ENCODE results near the gene USE1.
"Not testable (repeated sequence)": the region's sequence is repeated elsewhere in the genome, so short reads cannot be mapped to it uniquely, and the experiment has no call there.

USE1 gene, protein sequence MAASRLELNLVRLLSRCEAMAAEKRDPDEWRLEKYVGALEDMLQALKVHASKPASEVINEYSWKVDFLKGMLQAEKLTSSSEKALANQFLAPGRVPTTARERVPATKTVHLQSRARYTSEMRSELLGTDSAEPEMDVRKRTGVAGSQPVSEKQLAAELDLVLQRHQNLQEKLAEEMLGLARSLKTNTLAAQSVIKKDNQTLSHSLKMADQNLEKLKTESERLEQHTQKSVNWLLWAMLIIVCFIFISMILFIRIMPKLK

DNA sequence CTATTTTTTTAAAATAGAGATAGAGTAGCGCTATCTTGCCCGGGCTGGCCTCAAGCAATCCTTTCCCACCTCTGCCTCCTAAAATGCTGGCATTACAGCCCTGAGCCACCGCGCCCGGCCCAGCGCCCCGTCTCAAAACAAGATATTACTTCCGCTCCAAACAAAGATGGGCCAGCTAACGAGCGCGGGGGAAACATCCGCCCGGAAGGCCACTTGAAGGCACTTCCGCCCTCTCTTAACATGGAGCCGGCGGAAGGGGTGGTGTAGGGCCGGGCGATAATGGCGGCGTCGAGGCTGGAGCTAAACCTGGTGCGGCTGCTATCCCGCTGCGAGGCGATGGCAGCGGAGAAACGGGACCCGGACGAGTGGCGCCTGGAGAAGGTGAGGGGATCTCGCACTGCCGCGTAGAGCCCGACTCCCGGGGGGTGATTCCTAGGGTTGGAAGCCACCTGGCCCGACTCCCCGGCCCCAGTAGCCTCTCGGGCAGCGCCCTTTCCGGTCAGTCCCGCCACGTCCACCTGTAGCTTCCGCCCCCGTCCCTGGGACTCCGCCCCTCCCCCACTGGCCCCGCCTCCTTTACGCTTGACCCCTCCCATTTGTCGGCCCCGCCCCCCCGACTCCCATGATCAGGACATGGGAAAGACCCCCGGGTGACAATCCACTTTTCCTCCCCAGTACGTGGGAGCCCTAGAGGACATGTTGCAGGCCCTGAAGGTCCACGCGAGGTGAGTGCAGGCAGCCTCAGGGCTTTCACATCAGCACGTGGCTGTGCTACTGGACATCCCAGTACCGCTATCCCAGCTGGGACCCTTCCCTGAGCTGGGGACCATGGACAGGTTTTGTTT lies at the start of gene USE1:
TSS of gene USE1 (plus strand) at position 231 of the 845 bp plus-strand sequence. CDS start at position 280, 49 bp downstream.
- DNase-seq = peak; percentile 76

DNA sequence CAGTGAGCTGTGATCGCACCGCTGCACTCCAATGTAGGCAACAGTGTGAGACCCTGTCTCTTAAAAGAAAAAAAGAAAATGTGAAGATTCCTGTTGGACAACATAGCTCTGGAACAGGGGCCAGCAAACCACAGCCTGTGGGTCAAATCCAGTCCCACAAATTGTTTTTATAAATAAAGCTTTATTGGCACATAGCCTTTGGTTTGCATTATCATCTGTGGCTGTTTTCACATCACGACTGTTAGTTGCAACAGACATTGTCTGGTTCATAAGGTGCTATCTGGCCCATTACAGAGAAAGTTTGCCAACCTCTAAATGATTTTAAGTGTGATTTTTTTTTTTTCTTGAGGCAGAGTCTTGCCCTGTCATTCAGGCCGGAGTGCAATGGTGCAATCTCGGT lies 49.4 kb upstream of the USE1 start:
- DNase-seq = no peak

DNA sequence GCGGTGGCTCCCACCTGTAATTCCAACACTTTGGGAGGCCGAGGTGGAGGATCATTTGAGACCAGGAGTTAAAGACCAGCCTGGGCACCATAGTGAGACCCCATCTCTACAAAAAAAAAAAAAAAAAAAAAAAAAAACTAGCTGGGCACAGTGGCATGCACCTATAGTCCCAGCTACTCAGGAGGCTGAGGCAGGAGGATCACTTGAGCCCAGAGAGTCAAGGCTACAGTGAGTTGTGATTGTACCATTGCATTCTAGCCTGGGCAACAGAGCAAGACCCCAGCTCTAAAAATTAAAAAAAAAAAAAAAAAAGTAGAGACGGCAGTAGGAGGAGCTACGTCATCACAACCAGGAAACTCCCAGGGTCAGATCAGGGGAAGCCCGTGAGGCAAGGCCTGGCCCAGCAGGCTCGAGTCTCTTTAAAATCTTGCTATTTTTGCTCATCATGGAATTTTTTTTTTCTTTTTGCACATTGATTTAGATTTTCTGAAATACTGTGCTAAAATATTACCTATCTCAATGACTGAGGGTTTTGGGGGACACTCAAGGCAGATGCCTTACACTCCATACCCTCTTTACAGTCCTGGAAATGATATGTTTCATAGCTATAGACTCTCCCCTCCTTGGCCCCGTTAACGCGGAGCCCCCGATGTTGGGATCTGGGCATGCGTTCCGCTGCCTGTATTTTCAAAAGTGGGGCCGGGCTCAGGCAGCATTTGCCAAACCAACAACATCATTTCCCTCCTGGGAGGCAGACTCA lies 44.4 kb upstream of the USE1 start:
- DNase-seq = no peak

DNA sequence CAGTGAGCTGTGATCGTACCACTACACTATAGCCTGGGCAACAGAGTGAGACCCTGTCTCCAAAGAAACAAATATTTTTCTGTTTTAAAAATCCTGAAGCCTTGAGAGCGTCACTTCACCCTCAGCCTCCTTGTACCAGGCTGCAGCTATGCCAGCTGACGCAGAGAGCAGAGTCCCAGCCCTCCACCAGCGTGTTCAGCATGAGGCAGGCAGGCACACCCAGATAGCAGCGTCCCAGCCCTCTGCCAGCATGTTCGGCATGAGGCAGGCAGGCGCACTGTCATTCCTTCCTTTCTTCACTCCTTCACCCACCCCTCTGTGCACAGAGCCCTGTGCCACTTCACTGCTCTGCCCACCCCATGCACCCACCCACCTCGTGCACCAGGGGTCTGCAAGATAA lies 43.3 kb upstream of the USE1 start:
- DNase-seq = no peak

DNA sequence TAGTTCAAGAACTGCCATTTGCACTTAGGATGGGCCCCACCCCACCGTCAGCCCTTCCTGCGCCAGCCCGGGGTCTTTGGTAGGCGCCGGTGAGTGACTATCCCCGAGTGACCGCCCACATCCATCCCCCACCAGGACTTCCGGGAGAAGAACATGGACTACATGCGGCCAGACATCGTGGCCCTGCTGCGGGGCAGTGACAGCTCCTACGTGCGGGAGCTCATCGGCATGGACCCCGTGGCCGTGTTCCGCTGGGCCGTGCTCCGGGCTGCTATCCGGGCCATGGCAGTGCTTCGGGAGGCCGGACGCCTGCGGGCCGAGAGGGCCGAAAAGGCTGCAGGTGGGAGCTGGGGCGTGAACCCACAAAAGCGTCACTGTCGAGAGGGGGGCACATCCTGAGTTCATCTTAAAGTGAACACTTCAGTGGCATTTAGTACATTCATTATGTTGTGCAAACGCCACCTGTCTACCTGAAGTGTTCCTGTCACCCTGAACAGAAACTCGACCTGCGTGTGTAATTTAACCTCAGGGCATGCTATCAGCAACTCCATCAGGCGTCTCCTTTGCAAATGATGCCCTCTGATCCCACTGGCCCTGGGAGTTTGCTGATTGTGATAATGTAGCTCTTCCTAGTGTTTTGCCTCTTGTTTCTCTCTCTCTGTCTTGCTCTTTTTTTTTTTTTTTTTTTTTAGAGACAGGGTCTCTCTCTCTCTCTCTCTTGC lies 42.4 kb upstream of the USE1 start:
- DNase-seq = no peak

DNA sequence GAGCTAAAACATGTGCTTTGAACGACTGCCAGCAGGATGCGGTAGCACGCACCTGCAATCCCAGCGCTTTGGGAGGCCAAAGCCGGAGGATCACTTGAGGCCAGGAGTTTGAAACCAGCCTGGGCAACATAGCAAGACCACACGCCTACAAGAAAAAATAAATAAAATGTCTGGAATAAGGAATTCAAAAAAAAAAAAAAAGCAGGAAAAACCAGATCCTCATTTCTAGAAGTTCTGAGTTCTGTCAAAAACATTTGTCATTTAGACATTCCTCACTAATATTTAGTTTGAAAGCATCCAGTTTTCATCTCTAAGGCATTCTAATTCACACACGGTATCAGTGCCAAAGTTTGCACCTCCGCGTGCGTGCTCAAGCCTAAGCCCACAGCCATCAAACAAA lies 36.9 kb upstream of the USE1 start:
- no peak for DNase-seq

DNA sequence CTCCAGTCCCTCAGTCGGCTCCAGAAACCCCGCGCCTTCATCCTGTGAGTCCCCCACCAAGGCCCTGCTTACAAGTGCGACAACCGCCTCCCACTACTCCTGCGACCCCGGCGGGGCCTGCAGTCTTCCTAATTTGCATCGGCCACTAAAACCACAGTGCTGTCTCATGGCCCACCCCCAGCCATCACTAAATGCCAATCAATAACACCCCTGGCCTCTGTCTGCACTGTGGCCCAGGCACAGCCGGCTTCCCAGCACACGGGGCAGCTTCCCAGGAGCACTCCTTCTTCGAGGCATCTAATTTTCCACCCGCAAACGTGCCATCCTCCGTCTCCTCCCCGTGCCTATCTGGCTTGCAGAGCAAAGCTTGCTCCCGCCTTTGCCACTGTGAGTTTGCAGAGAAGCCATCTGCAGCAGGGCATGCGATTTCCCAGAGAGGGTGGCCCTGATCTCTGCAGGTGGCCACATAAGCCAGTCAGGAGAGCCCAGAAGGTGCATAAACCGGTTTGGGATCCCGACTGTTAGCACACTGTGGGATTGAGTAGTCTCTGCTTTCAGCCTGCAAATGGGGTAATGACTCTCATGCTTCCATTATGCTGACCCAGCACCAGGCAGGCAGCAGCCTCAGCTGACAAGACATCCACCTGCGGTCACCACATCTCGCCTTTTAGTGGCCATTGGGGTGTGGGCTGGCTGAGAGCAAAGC lies 34.0 kb upstream of the USE1 start:
- no peak for DNase-seq

DNA sequence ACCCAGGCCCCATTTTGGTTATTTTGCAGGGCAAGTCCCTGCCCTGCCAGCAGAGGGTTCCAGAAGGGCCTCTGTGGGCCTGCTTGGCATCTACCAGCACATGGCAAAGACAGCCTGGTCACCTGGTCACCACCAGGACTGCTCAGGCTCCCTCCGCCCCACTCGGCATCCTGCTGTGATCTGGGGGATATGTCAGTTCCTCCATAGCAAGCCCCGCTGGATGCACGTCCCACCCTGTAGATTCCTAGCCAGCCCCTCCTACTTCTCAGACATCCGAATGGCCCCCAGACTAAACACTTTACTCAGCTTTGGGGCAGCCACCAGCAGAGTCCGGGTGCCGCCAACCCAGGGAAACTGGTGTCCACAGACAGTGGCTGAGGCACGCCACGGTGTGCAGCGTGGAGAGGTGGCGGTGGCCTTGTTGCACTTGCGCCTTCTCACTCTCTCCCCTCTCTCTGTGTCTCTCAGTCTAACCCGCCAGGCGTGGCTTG lies 31.8 kb upstream of the USE1 start:
- DNase-seq = no peak

DNA sequence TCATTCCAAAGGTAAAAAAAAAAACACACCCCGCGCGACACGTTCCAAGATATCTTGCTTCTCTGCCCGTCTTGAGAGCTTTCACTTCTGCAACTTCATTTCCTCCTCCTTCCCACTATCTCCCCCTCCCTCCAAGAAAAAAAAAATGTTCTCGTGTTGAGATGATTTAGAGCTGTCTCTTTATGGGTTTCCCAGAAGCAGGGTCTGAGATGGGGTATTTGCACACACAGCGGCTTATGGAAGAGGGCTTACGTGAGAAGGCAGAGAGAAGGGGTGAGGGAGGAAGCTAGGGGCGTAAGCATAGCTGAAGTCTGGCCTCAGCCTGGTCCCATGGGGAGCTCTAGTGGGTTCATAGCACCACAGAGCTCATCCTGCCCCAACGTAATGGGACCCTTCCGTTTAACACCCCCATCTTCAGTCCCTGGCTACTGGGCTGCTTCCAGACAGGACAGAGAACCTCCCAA lies 31.3 kb upstream of the USE1 start:
- DNase-seq = no peak

DNA sequence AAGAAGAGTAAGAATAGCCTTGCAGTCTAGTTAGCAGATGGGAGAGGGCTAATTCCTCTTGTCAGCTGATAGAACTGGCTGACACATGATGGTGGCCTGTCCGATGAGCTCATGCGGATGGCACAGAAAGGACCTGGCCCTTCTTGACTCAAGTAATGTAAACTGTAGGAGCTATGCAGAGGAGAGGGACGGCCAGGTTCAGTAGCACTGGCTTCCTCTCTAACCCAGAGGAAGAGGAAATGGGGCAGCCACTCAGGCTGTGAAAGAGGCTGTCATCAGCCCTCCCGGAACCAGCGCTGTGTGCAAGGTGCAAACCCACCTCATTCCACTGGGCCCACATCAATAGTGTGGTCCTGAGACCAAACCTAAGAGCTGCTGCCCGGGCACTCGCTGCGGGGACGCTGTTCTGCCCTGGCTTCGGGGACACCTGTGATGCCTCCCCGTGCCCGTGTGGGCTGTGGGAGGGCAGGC lies 30.8 kb upstream of the USE1 start:
- peak; percentile 18 for DNase-seq

DNA sequence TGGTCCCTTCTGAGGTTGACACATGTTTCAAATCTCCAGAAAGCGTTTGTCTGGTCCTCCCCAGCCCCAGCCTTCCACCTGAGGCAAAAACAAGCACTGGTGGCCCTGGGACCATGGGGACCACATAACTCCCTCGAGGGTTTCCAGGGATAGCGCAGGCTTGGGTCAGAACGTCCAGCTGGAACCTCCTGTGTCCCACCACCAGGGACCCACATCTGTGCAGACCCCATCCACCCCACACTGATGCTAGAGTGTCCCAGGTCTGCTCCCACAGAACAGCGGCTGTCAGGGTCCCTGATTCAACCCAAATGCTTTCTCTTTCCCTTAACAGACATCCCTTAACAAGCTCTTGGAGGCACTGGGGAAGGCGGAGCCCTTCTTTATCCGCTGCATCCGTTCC lies 29.6 kb upstream of the USE1 start:
- DNase-seq = no peak

DNA sequence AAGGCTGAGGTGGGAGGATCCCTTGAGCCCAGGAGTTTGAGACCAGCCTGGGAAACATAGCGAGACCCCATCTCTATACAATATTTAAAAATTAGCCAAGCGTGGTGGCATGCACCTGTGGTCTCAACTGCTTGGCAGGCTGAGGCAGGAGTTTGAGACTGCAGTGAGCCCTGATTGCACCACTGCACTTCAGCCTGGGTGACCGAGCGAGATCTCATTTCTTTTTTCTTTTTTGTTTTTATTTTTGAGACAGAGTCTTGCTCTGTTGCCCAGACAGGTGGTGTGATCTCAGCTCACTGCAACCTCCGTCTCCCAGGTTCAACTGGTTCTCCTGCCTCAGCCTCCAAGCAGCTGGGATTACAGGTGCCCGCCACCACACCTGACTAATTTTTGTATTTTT lies 23.4 kb upstream of the USE1 start:
- not testable (repeated sequence) for DNase-seq

DNA sequence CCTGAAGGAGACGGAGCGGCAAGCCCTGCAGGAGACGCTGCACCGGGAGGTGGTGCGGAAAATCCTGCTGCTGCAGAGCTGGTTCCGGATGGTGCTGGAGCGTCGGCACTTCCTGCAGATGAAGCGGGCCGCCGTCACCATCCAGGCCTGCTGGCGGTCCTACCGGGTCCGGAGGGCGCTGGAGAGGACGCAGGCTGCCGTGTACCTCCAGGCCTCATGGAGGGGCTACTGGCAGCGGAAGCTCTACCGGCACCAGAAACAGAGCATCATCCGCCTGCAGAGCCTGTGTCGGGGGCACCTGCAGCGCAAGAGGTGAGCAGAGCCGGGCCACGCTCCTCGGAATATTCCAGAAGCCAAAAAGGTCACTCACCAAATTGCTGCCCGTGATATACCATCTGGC lies 22.4 kb upstream of the USE1 start:
- DNase-seq = no peak

DNA sequence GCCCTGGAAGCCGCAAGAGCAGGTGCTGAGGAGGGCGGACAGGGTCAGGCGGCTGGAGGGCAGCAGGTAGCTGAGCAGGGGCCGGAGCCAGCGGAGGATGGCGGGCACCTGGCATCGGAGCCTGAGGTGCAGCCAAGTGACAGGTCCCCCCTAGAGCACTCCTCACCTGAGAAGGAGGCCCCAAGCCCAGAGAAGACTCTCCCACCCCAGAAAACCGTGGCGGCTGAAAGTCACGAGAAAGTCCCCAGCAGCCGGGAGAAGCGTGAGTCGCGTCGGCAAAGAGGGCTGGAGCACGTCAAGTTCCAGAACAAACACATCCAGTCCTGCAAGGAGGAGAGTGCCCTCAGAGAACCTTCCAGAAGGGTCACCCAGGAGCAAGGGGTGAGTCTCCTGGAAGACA lies 20.5 kb upstream of the USE1 start:
- DNase-seq = no peak

DNA sequence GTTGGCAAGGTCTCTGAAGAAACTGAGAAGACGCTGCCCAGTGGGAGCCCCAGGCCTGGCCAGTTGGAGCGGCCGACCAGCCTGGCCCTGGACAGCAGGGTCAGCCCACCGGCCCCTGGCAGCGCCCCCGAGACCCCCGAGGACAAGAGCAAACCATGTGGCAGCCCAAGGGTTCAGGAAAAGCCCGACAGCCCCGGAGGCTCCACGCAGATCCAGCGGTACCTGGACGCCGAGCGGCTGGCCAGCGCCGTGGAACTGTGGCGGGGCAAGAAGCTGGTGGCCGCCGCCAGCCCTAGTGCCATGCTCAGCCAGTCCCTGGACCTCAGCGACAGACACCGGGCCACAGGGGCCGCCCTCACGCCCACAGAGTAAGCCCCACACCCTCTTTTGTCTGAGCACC lies 20.1 kb upstream of the USE1 start:
- DNase-seq = no peak

DNA sequence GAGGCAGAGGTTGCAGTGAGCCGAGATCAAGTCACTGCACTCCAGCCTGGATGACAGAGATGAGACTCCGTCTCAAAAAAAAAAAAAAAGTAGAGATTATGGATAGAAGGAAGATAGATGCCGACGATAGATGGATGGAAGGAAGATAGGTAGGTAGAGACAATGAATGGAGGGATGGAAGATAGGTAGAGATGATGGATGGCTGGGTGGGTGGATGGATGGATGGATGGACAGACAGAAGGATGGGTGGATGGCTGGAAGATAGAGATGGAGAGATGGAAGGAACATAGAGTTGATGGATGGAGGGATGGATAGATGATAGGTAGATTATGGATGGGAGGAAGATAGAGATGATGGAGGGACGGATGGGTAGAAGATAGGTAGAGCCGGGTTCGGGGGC lies 18.5 kb upstream of the USE1 start:
- DNase-seq = no peak

DNA sequence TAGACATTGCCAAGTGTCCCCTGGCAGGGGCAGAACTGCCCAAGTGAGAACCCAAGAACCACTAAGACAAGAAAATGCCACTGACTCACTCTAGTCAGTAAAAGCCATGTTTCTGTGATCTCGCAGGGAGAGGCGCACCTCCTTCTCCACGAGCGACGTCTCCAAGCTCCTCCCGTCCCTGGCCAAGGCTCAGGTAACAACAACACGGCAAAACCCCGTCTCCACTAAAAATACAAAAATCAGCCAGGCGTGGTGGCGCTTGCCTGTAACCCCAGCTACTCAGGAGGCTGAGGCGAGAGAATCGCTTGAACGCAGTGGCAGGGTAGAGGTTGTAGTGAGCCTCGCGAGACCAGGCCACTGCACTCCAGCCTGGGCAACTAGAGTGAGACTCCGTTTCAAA lies 17.5 kb upstream of the USE1 start:
- DNase-seq = no peak

DNA sequence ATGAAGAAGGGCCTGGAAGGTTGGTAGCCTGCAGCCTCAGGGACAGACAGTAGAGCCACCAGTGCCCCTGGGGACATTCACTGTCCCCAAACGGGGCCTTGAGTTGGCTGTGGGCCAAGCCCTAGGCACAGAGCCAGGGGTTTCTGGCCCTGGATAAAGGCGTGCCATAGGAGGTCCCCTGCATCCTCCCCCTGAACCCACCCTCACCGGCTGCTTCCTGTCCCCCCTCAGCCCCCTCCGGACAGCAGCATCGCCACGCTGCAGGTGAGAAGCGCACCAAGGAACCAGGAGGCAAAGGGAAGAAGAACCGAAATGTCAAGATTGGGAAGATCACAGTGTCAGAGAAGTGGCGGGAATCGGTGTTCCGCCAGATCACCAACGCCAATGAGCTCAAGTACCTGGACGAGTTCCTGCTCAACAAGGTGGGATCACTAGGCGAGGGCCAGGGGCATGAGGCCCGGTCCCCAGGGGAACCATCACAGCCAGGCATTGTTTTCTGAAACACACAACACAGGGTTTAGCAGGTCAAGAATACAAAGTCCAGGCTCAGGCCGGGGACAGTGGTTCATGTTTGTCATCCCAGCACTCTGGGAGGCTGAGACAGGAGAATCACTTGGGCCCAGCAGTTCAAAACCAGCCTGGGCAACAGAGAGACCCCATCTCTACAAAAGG lies 14.6 kb upstream of the USE1 start:
- no peak for DNase-seq

DNA sequence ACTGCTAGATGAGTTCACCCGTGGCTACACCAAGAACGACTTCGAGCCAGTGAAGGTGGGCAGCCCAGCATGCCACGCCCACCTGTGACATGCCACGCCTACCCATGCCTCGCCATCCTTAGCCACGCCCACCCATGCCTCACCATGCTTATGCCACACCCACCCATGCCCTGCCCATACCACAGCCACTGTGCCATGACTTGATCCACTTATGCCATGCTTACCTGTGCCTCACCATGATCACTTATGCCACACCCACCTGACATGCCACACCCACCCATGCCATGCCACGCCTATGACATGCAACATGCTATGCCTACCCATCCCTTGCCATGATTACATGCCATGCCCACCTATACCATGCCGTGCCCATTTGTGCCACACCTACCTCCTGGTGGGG lies 12.9 kb upstream of the USE1 start:
- no peak for DNase-seq

DNA sequence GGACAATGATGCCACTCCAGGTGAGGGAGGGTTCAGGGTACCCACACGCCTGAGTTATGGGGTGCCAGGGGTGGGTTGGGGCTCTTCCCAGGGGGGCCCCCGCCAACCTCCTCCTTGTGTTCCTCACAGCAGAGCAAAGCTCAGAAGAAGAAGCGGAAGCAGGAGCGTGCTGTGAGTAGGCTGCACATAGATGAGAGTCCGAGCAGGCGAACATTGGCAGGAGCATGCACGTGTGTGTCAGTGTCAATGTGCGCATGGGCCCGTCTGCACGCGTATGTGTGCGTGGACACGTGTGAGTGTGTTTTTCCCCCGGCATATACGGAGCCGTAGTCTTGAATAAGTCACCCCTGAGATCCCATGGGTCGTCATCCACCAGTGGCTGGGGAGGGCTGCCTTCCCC lies 12.4 kb upstream of the USE1 start:
- DNase-seq = no peak
